ENCODE data around the gene DOHH.

DNA sequence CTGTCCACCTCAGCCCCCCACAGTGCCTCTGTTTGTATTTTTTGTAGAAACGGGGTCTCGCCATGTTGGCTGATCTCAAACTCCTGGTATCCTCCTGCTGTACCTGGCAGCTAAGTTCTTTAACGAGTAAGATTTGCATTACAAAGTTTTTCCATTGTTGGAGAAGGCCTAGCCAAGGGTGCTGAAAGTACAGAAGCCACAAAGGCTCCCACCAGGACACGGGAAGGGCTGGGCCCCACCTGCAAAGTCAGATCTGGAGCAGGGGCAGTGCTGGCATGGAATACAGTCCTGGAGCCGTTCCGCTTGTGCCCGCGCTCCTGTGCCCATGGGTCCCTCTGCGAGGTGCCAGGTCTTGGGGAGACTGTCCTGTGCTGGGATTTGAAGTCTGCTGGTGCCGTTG lies 17.8 kb upstream of the DOHH start:
- TF ChIP-seq POLR2A (IDR thresholded peaks at IDR 0.05; ENCODE audit: low read depth, low read length) (no peak), POLR2AphosphoS5 (IDR thresholded peaks at IDR 0.05; ENCODE audit: low read depth, low read length) (no peak), SPI1 (IDR thresholded peaks at IDR 0.05; ENCODE audit: low read depth, low read length) (no peak)
